GM20000 (cell line): Measurements from ENCODE around the gene RASL12.

Experiments
- DNase-seq: peaks from one replicate; pipeline ENCODE4 v3.0.0; 2012; ENCODE audit warnings: low spot score
- TF ChIP-seq, protein P1 (sequence below): IDR thresholded peaks from 2 replicates; pipeline ENCODE4 v1.5.1; 2012; ENCODE audit warnings: mild to moderate bottlenecking, control low read depth; ENCODE audit errors: extremely low read depth, missing control alignments

Gene RASL12

DNA sequence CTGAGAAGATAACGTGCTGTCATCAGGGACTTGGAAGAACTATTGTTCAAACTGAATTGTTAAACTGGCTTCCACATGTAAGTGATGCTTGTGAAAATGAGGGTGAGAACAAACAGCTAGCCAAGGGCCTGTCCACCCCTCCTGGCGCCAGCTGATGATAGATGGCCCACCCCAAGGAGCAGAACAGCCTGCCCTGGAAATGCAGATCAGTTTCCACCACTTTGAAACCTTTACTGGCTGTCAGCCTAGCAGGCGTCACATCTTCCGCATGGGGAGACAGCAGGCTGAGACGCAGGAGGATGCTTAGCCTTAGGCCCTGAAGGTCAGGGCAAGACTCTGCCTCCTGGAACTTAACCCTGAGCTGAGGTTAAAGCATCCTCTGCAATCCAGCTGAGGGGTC lies 29.0 kb downstream of the RASL12 start:
- TF ChIP-seq, protein P1, sequence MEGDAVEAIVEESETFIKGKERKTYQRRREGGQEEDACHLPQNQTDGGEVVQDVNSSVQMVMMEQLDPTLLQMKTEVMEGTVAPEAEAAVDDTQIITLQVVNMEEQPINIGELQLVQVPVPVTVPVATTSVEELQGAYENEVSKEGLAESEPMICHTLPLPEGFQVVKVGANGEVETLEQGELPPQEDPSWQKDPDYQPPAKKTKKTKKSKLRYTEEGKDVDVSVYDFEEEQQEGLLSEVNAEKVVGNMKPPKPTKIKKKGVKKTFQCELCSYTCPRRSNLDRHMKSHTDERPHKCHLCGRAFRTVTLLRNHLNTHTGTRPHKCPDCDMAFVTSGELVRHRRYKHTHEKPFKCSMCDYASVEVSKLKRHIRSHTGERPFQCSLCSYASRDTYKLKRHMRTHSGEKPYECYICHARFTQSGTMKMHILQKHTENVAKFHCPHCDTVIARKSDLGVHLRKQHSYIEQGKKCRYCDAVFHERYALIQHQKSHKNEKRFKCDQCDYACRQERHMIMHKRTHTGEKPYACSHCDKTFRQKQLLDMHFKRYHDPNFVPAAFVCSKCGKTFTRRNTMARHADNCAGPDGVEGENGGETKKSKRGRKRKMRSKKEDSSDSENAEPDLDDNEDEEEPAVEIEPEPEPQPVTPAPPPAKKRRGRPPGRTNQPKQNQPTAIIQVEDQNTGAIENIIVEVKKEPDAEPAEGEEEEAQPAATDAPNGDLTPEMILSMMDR: no peak
- no peak for DNase-seq

DNA sequence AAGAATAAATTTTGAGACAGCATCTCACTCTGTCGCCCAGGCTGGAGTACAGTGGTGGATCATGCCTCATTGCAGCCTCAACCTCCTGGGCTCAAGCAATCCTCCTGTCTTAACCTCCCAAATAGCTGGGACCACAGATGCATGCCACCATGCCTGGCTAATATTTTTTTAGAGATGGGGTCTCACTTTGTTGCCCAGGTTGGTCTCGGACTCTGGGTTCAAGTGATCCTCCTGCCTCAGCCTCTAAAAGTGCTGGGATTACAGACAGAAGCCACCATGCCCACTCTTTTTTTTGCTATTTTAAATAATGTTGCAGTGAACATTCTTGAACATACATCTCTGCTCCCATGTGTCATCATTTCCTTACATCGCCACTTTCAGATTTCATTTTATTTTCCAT lies 29.4 kb downstream of the RASL12 start:
- no peak for DNase-seq
- TF ChIP-seq, protein P1: no peak

DNA sequence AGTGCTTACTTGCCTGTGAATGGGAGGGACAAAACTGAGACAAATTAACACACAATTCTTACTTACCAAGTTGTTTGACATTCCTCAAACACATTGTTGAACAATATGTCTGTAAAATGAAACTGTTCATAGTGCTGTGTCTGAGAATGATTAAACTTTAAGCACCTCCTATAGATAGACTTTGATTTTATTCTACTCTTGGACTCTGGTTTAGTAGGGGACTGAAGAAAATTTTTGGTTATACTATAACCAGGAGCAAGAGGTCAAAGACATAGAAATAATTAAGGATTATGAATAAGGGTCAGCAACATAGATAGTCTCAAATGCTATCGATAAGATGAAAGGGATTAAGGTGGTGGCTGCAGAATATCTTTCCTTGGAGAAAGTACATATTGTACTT lies 30.5 kb downstream of the RASL12 start:
- TF ChIP-seq, protein P1: no peak
- DNase-seq: no peak

DNA sequence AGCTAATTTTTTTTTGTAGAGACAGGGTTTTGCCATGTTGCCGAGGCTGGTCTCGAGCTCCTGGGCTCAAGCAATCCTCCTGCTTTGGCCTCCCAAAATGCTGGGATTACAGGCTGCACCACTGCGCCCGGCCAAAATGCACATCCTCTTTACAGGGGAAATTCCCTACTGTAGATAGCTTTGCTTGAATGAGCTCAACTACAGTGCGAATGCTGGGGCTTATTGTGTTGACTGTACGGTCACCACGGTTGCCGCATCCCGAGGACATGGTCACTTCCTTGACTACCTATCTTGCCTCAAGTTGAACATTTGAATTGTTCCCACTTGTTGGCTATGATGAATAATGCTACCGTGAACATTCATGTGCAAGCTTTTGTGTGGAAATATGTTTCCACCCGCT lies 33.1 kb downstream of the RASL12 start:
- TF ChIP-seq, protein P1: no peak
- no peak for DNase-seq

DNA sequence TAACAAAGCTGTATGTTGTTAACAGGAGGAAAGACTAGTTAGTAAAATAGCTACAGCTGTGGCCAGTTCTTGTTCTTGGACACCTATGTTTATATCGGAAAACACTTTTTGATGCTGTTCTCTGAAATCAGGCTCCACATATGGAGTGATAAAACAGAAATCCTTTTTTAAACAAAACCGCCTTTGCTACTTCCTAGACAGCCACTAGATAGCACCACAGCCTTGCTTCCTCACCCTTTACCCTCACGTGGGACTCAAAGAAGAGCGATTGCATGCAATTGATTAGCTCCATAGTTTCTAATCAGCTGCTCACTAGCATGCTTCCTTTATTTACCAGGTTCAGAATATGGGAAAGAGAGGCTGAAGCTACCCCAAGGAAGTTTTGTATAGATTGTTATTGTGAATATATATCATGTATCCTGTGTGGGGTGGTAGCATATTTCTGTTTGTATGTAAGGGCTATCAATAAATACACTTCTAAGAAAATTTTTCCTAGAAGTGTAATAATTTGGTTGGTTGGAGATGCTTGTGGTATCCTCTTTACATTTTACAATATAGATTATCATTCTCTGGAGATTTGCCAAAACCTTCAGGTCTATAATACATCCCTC lies 34.0 kb downstream of the RASL12 start:
- TF ChIP-seq, protein P1: peak; percentile 55
- DNase-seq: no peak

DNA sequence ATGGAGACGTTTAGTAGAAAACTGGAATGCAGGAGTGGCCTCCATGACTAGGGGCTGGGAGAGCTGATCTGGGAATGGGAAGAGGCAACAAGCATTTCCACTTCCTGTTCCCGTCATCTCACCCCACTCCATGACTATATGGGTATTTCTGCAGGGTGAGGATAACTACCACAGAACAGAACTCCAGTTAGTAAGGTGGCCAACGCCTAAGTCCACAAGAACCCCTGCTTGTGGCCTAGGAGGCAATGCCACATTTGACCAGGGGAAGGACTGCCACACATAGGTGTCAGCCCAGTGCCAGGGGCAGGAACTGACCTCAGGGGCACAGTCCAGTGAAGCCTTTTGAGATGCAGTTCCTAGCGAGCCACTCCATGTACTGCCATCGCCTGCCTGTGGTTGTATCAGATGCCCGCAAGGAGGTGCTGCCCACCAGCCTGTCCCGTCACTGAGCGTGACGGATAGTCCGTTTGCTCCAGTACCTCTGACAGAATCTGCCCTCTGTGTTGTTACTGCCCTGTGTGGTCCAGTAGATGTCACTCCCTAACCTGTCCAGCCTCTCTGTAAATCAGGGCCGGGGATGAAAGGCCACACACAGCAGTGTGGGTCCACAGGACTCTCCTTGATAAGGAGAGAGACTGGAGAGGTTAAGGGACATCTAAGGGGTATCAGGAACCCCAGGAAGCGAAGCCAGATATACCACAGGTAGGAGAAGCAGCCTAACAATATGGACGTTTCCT lies 34.8 kb downstream of the RASL12 start:
- DNase-seq: no peak
- TF ChIP-seq, protein P1: peak; percentile 39

DNA sequence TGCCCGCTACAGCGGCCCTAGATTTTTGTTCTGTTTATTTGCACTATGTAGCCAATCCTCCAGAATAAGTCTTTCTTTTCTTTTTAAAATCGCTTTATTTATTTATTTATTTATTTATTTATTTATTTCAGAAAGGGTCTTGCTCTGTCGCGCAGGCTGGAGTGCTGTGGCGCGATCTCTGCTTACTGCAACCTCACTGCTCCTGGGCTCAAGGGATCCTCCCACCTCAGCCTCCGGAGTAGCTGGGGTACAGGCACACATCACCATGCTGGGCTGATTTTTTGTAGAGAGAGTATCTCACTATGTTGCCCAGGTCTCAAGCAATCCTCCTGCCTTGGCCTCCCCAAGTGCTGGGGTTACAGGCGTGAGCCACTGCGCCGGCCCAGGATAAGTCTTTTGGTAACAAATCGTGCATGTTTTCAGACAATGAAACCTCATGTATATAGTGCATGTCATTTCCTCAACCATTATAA lies 38.0 kb downstream of the RASL12 start:
- TF ChIP-seq, protein P1: no peak
- no peak for DNase-seq
